ENCODE data around the gene AGMO.

DNA sequence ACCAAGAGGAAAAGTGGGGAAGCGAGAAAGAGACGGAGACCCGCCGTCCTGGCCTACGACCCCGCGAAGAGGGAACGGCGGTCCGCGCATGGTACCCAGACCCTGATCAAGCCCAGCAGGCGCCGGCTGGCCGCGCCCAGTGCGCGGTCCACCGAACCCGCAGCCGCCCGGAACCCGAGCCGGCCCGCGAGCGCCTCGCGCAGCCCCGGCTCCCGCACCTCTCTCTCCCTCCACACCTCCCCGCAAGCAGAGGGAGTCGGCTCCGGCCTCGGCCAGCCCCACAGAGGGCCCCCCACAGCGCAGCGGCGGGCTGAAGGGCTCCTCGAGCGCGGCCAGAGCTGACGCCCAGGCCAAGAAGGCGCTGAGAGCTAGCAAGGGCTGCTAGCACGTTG lies 164.7 kb downstream of the AGMO start:
- TF ChIP-seq, protein P1, sequence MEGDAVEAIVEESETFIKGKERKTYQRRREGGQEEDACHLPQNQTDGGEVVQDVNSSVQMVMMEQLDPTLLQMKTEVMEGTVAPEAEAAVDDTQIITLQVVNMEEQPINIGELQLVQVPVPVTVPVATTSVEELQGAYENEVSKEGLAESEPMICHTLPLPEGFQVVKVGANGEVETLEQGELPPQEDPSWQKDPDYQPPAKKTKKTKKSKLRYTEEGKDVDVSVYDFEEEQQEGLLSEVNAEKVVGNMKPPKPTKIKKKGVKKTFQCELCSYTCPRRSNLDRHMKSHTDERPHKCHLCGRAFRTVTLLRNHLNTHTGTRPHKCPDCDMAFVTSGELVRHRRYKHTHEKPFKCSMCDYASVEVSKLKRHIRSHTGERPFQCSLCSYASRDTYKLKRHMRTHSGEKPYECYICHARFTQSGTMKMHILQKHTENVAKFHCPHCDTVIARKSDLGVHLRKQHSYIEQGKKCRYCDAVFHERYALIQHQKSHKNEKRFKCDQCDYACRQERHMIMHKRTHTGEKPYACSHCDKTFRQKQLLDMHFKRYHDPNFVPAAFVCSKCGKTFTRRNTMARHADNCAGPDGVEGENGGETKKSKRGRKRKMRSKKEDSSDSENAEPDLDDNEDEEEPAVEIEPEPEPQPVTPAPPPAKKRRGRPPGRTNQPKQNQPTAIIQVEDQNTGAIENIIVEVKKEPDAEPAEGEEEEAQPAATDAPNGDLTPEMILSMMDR (conservative IDR thresholded peaks at IDR 0.05; ENCODE audit: low read length) = no peak
- TF ChIP-seq EZH2phosphoT487 (IDR thresholded peaks at IDR 0.05; ENCODE audit: borderline replicate concordance) = no peak

Measured in Loucy (cell line).